ENCODE measurements around the gene LIN52.
A peak's percentile ranks its signal among the peaks of the same experiment; 100 is the strongest.

LIN52 gene, protein sequence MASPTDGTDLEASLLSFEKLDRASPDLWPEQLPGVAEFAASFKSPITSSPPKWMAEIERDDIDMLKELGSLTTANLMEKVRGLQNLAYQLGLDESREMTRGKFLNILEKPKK

DNA sequence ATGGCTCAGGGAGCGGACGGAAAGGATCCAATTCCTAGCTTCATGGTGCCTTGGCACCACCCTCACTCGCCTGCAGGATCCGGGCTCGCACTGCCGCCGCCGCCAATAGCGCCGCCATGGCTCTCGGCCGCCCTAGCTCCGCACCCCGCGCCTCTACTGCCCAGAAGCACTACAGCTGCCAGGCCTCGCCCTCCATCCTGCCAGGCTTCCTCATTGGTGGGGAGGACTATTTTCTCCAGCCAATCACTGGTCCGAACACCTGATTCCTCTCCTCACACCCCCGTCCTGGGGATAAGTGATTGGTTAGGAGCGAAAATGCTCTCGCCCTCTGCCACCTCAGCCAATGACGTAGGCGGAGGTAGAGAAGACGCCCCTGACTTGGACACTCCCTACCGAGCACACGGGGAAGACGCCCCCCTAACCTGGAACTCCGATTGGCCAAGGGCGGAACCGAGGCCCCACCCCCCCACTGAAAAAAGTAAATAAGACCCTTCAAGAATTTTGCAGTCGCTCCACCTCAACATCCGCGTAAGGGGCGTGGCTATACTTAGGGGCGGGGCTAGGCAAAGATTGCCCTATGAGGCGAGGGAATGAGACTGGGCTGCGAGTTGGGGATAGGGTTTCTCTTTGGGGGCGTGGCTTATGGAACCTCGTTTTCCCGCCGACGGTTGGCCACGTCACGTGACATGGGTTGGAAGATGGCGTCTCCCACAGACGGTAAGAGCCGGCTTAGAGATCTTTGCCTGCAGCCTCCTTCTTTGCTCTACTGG lies at the start of gene LIN52, which contains the start of gene ALDH6A1:
TSS of gene LIN52 (plus strand) at position 680 of the 770 bp plus-strand sequence. CDS start at position 699, 19 bp downstream.
TSS of gene ALDH6A1 (minus strand) at position 177 of the 770 bp plus-strand sequence. CDS start at position 118, 59 bp downstream.
- DNase-seq, result peak; percentile 100

DNA sequence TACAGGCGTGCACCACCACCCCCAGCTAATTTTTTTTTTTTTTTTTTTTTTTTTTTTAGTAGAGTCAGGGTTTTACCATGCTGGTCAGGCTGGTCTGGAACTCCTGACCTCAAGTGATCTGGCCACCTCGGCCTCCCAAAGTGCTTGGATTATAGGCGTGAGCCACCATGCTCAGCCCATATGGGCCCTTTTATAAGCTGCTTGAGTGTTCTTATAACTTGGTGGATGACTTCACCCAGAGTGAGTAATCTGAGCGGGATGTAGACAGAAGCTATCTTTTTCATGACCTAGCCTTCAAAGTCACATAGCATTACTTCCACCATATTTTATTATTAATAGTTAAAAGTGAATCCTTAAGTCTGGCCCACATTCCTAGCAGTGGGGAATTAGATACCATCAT lies 49.2 kb upstream of the LIN52 start:
- DNase-seq, result no peak

DNA sequence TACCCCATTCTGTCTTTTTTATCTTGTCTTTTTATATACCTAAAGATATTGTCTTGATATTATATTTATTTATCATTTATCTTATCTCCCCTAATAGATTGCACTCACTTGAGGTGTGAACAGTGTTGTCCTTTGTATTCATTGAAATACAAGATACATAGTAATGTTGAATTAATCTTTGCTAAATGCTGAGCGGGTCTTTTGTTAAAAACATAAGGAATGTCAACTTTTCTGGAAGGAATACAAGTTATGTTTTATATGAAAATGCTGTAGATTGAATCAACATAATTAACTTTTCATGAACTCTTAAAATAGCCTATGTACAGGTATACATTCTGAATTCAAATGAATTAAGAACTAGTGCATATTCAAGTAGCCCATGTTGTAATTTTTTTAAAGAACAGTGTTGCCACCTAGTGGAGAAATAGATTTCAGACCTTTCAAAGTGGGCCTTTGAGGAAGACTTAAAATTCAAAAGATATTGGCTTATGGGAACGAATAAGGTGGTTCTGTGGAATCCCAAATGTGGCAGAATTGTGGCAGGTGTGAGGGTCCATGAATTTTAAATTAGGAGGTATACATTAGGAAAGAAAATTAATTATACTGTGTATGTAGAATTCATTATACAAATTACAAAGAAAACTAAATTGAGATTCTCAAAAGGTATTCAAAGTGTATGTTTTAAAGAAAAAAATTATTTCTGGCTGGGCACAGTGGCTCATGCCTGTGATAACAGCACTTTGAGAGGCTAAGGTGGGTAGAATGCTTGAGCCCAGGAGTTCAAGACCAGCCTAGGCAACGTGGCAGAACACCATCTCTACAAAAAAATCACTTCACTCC lies 46.5 kb upstream of the LIN52 start:
- DNase-seq, result no peak

DNA sequence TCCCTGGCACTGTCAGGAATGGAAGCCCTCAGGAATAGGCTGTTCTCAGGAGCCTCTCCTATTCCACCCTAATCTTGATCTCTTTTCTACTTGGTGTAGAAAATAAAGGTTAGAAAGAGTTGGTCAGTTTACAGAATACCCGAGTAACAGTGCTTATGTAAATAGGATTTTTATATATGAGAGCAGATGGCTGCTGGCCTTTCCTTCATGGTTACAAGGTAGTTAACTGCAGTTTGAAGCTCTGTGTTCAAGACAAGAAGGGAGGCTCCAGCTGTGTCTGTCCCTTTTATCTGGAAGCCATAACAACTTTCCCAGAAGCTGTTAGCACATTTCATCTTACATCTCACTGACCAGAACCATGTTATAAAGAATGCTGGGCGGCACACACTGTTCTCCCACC lies 42.5 kb upstream of the LIN52 start:
- no peak for DNase-seq

DNA sequence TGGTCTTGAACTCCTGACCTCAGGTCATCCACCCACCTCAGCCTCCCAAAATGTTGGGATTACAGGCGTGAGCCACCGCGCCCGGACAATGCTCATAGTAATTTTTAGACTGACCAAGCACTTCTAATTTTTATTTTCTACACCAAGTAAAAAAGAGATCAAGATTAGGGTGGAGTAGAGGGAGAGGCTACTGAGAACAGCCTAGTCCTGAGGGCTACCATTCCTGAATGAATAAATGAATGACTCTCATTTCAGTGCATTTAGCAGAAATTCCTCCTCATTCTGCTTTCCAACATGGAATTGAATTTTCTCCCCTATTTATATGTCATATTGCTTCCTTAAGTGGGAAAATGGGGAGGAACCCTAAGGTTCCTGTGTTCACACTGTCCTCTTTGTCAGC lies 39.2 kb upstream of the LIN52 start:
- no peak for DNase-seq

DNA sequence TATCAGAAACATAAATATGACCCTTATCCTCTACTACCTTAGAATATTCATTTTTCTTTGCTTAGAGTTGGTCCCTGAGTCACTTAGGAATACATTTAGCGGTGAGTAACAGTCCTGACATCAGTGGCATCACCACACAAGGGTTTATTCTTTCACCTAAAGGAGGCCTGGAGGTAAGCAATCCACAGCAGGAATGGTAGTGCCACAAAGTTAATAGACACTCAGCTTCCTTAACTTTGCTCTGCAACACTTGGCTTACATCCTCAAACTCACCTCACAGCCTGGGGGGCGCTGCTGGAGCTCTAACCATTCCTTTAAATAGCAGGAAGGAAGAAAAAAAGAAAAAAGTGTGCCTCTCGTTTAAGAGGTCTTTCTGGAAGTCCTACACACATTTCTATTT lies 36.5 kb upstream of the LIN52 start:
- DNase-seq, result no peak

DNA sequence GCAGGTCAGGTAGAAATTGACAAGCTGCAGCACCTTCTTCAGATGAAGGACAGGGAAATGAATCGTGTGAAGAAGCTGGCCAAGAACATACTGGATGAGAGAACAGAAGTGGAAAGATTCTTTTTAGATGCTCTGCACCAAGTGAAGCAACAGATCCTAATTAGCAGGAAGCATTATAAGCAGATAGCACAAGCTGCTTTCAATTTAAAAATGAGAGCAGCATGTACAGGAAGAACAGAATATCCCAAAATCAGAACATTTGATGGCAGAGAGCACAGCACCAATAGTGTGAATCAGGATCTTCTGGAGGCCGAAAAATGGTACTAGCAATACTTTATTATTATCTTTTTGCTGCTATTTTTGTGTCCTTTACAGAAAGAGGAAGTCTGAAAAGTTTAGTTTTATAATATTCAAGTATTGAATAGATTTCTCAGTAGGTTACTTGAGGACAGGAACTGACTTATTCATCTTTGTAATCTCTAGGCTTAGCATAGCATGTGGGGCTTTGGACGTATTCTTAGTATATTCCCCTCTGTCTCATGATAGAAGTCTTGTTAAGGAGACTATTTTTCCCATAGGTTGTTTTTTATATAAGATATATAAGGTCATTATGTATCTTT lies 34.8 kb upstream of the LIN52 start:
- no peak for DNase-seq

DNA sequence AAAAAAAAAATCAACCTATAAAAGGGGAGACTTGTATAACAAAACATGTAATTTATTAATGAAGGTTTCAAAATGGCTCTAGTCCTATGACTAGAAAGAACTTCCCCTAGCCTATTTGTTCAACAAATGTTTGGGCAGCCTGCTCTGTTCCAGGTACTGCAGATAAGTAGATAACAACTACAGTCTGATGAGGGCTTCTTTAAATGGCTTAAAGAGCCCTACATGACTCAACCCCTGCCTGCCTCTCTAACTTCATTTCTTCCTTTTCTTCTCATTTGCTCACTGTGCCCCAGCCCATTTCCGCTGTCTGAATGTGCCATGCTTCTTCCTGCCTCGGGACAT lies 22.0 kb upstream of the LIN52 start:
- no peak for DNase-seq

DNA sequence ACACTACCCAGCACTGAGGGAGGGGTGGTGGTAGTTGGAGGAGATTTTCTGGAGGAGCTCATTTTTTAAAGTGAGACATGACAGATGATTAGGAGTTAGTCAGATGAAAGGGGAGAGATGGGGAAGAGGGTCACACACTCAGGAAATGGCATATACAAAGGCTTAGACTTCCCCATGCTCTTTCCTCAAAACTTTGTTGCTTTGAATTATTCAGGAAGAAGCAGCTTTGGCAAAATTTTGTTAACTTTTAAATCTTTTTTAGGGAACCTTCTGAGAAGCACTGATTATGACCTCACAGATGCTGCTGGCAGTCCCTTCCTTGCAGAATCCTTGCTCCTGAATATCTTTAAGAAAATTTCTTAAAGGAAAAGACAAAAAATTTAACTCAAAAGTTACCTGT lies 20.3 kb upstream of the LIN52 start:
- DNase-seq, result no peak

DNA sequence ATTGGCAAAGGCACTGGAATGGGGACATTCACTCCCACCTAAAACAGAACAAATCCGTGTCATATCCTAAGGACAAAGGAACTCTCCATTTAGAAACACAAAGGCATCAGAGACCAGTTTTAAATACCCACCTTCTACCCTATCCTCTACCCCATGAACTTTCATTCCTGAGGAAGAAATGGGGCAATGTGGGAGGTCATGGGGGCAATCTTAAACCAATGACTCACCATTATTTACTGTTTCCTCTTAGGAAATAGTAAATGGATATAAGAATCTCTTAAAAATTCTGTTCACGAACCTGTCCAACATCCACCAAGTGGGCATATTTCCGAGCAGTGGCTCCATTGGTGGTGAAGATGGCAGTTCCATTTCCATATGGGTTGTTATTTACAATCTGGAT lies 19.9 kb upstream of the LIN52 start:
- no peak for DNase-seq

DNA sequence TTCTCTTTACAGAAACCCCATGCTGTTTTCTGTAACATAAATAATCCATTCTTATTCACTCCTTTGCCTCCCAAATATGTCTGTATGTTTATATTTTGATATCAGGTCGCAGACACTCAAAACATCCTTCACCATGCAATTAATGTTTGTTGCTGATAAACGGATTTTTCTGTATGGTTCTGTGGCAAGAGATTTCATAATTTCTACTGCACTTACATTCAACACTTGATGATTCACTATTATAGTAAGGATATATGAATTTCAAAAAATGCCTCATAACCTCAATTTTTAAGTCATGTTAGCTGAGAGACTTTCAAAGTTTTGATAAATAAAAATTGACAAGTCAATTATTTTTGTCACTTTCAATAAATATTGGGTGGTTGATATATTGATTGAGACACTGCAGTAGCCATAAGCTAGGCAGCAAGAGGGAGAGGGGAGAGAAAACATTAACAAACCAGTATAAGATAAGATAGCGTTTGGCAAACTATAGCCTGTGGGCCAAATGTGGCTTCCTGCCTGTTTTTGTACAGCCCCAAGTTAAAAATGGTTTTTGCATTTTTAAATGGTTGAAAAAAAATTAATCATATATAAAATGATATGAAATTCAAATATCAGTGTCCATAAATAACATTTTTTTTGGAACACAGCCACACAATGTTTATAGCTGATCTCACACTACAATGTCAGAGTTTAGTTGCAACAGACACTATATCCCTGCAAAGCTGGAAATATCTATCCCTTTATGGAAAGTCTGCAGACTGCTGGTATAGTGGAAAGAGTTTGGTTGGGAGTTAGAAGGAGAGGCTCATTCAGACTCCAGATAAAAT lies 18.8 kb upstream of the LIN52 start:
- no peak for DNase-seq

DNA sequence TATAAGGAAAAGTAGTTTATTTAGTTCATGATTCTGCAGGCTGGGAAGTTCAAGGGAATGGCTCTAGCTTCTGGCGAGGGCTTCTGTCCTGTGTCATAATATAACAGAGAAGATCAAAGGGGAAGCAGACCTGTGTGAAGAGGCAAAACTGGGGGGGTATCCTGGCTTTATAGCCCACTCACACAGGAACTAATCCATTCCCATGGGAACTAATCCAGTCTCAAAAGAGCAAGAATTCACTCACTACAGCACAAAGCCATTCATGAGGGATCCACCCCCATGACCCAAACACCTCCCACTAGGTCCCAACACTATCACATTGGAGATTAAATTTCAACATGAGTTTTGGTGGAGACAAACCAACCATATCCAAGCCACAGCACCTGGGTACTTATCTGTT lies 7.4 kb upstream of the LIN52 start:
- no peak for DNase-seq

DNA sequence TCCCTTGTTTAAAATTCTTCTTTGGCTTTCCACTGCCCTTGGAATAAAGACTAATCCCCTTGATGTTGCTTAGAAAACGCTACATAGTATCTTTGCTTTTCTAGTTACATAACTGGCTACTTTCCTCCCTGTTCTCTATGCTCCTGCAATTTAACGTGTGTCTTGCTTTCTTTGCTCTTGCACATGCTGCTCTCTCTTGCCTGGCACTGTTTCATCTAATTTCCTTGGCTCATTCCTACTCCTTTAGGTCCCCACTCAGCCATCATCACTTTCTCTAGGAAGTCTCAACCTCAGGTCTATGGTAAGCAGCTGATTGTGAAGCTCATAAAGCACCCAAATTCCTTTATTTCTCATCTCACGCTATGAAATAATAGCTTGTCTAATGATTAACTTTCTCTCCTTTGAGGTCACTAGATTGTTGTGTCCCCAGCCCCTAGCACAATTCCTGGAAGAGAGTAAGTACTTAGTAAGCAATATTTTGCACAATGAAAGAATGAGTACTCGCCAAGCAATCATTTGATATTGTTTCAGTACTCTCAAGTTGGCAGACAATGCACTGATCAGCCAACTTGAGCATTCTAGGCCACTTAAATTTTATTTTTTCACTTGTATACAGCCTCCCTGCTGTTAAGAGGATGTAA lies 3.8 kb upstream of the LIN52 start:
- DNase-seq, result no peak

DNA sequence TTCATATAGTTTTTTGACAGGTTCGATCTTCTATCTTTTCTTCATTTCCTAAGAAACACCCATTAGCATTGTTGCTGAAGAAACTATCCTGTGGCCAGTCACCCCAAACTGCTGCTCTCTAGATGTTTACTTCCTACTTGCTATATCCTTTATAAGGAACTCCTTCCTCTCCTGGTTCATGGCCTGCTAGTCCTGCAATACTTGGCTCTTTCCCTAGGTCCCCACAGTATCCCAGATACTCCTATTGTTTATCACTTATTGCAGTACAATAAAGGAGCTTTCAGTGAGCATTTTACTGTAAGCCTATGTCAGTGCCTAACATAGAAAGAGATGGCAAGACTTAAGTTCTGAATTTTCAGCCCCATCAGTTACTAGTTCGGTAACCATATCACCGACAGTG lies 3.3 kb upstream of the LIN52 start:
- DNase-seq, result no peak

DNA sequence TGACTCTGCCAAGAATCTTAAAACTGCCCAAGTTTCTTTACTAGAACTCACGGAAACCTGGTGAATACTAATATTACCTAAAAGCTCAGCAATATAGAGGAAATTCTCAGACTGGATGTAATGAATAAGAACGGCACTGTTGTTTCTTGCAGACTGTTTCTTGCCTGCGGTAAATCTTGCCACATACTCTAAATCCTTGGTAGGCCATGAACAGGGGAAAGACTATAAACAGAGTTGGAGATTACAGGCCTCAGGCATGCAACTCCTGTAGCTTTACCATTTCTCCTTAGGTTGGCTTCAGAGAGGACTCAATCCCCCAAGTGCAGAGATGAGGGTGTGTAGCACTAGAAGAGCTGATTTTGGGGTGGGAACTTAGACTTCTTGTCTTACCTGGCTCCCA lies 1.6 kb upstream of the LIN52 start:
- no peak for DNase-seq

DNA sequence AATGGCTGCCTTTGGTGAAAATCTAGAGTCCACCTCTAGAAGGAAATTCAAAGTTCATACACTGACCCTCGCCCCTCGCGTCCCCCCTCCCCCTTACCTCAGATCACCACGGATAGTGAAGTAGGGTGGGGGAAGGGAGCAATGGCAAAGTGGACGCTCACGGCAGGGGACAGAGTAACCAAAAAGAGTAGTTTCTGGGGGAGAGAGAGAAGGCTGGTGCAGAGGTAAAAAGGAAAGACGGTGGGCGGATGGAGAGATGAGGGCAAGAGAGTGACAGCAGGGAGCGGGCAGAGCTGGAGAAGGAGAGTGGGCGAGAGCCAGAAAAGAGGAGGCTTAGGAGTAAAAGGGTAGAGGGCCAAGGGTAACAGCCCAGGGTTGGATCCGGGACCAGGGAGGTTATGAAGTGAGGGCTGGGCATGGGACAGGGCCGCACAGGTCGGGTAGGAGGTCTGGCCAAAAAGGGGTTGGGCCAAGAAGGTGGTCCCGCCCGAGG lies 926 bp upstream of the LIN52 start:
- no peak for DNase-seq

DNA sequence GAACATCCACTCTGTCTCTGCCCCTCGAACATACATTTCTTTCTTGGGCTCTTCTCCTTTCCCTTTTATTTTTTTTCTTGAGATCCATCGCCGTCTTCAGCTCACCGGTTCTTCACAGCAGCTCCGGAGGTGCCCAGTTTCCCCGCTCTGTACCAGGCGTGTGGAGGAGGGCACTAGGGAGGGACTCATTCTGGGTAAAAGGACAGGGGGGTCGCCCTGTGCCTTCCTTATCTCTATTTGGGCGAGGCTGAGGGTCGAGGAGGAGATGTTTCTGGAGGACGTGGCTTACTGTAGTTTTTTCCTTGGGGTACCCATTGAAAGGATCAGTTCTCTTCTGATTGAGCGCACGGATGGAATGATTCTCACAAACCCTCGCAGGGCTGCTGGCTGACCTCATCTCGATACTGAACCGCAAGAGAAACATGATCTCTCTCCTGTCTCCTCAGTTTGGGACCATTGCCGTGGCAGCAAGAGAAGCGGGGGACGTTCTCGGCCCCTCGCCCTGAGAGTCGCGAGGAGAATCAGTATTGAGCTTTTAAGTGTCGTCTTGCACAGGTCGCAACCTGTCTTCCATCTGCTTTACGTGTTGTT lies 386 bp downstream of the LIN52 start:
- peak; percentile 14 for DNase-seq

DNA sequence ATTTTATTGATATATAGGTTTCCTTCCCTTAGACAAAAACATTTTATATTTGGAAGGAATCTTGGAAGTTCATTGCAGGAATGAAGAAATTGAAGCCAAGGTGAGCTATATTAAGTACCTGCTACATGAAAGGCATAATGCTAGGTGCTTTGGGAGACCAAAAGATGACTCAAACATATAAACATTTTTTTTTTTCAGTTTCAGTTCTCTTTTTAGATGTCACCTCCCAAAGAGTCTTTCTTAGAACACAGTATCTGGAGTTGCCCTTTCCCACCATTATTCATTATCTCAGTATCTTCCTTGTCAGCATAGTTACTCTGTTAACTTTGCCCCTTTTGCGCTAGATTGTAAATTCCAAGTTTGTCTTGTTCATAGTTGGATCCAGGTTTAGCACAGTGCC lies 1.1 kb downstream of the LIN52 start:
- no peak for DNase-seq

DNA sequence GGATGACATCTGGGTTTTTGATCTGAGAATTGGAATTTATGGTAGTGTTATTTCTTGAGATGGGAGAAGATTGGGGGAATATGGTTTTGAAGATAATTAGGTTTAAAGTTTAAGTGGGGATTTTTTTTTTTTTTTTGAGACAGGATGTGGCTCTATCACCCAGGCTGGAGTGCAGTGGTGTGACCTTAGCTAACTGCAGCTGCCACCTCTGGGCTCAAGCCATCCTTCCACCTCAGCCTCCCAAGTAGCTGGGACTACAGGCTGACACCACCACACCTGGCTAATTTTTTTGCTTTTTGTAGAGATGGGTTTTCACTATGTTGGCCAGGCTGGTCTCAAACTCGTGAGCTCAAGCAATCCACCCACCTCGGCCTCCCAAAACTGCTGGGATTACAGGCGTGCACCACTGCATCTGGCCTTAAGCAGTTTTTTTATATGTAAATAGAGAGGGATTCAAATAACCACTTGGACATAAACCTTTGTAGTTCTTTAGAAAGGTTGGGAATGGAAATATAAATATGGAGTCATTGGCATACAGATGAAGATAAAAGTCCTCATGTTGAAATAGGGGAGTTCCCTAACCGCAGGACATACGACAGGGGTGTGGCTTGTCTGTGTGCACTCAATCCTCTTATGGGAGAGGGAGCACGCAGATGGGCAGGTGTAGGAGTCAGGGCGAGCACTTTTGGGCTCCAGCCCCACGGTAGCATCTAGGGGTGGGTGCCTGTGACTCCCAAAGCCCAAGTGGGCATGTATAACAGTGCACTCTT lies 4.7 kb downstream of the LIN52 start:
- DNase-seq, result no peak

DNA sequence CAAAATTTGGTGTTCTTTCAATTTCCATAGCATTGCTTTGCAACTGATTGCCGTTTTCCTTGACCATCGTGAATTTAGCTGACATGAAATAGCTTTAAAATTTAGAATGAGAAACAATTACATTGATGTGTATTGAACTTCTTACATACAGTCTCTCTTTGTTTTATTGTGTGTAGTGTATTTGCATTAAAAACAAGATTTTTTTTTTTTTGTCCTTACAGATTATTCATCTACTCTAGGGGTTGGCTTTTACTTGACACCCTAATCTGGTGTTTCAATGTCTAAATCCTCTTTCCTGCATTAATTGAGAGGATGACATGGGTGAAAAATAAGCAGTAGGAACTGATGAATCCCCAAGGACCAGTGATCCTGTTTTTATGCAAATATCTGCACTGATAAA lies 20.6 kb downstream of the LIN52 start:
- DNase-seq, result no peak

DNA sequence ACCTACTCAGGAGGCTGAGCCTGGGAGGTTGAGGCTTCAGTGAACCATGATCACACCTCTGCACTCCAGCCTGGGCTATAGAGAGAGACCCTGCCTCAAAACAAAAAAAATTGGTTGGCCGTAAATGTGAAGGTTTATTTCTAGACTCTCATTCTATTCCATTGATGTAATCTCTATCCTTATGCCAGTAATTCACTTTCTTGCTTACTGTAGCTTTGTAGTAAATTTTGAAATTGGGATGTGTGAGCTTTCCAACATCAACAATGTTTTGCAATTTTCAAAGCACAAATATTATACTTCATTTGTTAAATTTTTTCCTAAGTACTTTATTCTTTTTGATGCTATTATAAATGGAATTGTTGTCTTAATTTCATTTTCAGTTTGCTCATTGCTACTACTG lies 24.6 kb downstream of the LIN52 start:
- no peak for DNase-seq
